LNCaP clone FGC (cell line): Measurements from ENCODE around the gene OTOGL.

Experiments
- DNase-seq: peaks from one replicate; pipeline ENCODE4 v3.0.0-alpha.2; 2011; ENCODE audit warnings: low read depth
- H3K4me3 ChIP-seq: 2 replicates; pipeline ENCODE4 v1.5.1; 2011; ENCODE audit warnings: mild to moderate bottlenecking, low read depth, low read length, control low read depth
- CTCF ChIP-seq: IDR thresholded peaks from 2 replicates; pipeline ENCODE4 v1.5.1; 2012; ENCODE audit warnings: mild to moderate bottlenecking; ENCODE audit not compliant: control insufficient read depth, insufficient read depth; ENCODE audit errors: extremely low read depth

Gene OTOGL

GRCh38 chr12:80257920-80258319, 158.6 kb downstream of the OTOGL start:
- TF ChIP-seq CTCF = no peak
- DNase-seq = no peak
- H3K4me3 ChIP-seq = no peak overlapping the region

GRCh38 chr12:80260269-80260668, 160.9 kb downstream of the OTOGL start:
- DNase-seq = no peak
- H3K4me3 ChIP-seq = no peak overlapping the region
- TF ChIP-seq CTCF = no peak

- DNase-seq = no peak
- no peak overlapping the region for H3K4me3 ChIP-seq
- TF ChIP-seq CTCF = no peak
These were observed 162.1 kb downstream of the OTOGL start for GRCh38 chr12:80261403-80261802.

GRCh38 chr12:80262346-80262745, 163.0 kb downstream of the OTOGL start:
- no peak overlapping the region for H3K4me3 ChIP-seq
- TF ChIP-seq CTCF = no peak
- DNase-seq = no peak

- DNase-seq = no peak
- H3K4me3 ChIP-seq = no peak overlapping the region
- no peak for TF ChIP-seq CTCF
These were observed 163.4 kb downstream of the OTOGL start for GRCh38 chr12:80262771-80263170.

- no peak for DNase-seq
- TF ChIP-seq CTCF = no peak
These were observed 165.0 kb downstream of the OTOGL start for GRCh38 chr12:80264386-80264785.

GRCh38 chr12:80264891-80265290, 165.6 kb downstream of the OTOGL start:
- no peak for TF ChIP-seq CTCF
- no peak for DNase-seq
- H3K4me3 ChIP-seq = no peak overlapping the region

More at GRCh38 chr12:80264386-80264785, 165.0 kb downstream of the OTOGL start:
- H3K4me3 ChIP-seq = no peak overlapping the region
